ENCODE measurements around the gene PTPN2. TPM values are rescaled to one million over a fixed set of nuclear protein-coding genes. Genes with fewer than 3 reads are reported as not detected.

PTPN2 gene
- total RNA-seq, 1 donor from 2014 or later: 31.4 TPM

GRCh38 chr18:12868576-12868975 lies 15.5 kb downstream of the PTPN2 start:
- peaks cover 4% of the 10 kb centered on the region for H3K9me3 Mint-ChIP-seq

GRCh38 chr18:12867441-12868123 lies 16.5 kb downstream of the PTPN2 start:
- DNase-seq (ENCODE audit: extremely low spot score, unreplicated experiment): no peak
- H3K27me3 Mint-ChIP-seq: no peaks in the 10 kb centered on the region
- H3K36me3 Mint-ChIP-seq: peaks cover 4% of the 10 kb centered on the region
- no peak overlapping the region for H3K4me3 Mint-ChIP-seq
- H3K4me1 Mint-ChIP-seq (ENCODE audit: unreplicated experiment): peaks cover 6% of the 10 kb centered on the region
- TF ChIP-seq CTCF (conservative IDR thresholded peaks at IDR 0.05): no peak
- peaks cover 4% of the 10 kb centered on the region for H3K9me3 Mint-ChIP-seq
- H3K27ac Mint-ChIP-seq: no peak overlapping the region

More at GRCh38 chr18:12868576-12868975, 15.5 kb downstream of the PTPN2 start:
- H3K27ac Mint-ChIP-seq: no peak overlapping the region
- H3K4me3 Mint-ChIP-seq: no peak overlapping the region
- no peak for TF ChIP-seq CTCF (conservative IDR thresholded peaks at IDR 0.05)
- H3K27me3 Mint-ChIP-seq: no peaks in the 10 kb centered on the region
- H3K4me1 Mint-ChIP-seq (ENCODE audit: unreplicated experiment): no peaks in the 10 kb centered on the region
- peaks cover 5% of the 10 kb centered on the region for H3K36me3 Mint-ChIP-seq
- DNase-seq (ENCODE audit: extremely low spot score, unreplicated experiment): no peak

GRCh38 chr18:12863687-12864216 lies 20.3 kb downstream of the PTPN2 start:
- no peaks in the 10 kb centered on the region for H3K9me3 Mint-ChIP-seq
- no peaks in the 10 kb centered on the region for H3K27me3 Mint-ChIP-seq
- no peak for DNase-seq (ENCODE audit: extremely low spot score, unreplicated experiment)
- H3K27ac Mint-ChIP-seq: peak overlapping the region; percentile 71
- H3K36me3 Mint-ChIP-seq: no peaks in the 10 kb centered on the region
- H3K4me1 Mint-ChIP-seq (ENCODE audit: unreplicated experiment): peaks cover 14% of the 10 kb centered on the region
- no peak for TF ChIP-seq CTCF (conservative IDR thresholded peaks at IDR 0.05)
- no peak overlapping the region for H3K4me3 Mint-ChIP-seq

- H3K27ac Mint-ChIP-seq: peak overlapping the region; percentile 95
- peaks cover 2% of the 10 kb centered on the region for H3K36me3 Mint-ChIP-seq
- no peak for TF ChIP-seq CTCF (conservative IDR thresholded peaks at IDR 0.05)
Measured at GRCh38 chr18:12862874-12863482, 21.1 kb downstream of the PTPN2 start.

GRCh38 chr18:12862467-12862866 lies 21.6 kb downstream of the PTPN2 start:
- TF ChIP-seq CTCF (conservative IDR thresholded peaks at IDR 0.05): no peak
- Mint-ChIP-seq H3K27ac (peak overlapping the region; percentile 95), H3K9me3 (no peaks in the 10 kb centered on the region), H3K27me3 (no peaks in the 10 kb centered on the region), H3K4me1 (ENCODE audit: unreplicated experiment) (peaks cover 14% of the 10 kb centered on the region), H3K36me3 (peaks cover 5% of the 10 kb centered on the region), H3K4me3 (peak overlapping the region; percentile 23)
- DNase-seq (ENCODE audit: extremely low spot score, unreplicated experiment): no peak

More at GRCh38 chr18:12862874-12863482, 21.1 kb downstream of the PTPN2 start:
- DNase-seq (ENCODE audit: extremely low spot score, unreplicated experiment): no peak
- H3K4me3 Mint-ChIP-seq: peak overlapping the region; percentile 23
- H3K27me3 Mint-ChIP-seq: no peaks in the 10 kb centered on the region
- no peaks in the 10 kb centered on the region for H3K9me3 Mint-ChIP-seq
- peaks cover 14% of the 10 kb centered on the region for H3K4me1 Mint-ChIP-seq (ENCODE audit: unreplicated experiment)
